HG03108 (cell line): ENCODE results near the gene PLEKHA6.

Experiments
- ATAC-seq: cut with Tn5 transposase; IDR thresholded peaks from one replicate; pipeline ENCODE4 v1.9.1; 2021; ENCODE audit warnings: moderate library complexity; ENCODE audit not compliant: unreplicated experiment

The PLEKHA6 gene

GRCh38 chr1:204194080-204194479 lies 165.6 kb downstream of the PLEKHA6 start:
- no peak for ATAC-seq

- no peak for ATAC-seq
These were observed 167.0 kb downstream of the PLEKHA6 start for GRCh38 chr1:204192589-204193352.

- no peak for ATAC-seq
These were observed 167.7 kb downstream of the PLEKHA6 start for GRCh38 chr1:204192046-204192445.

GRCh38 chr1:204191456-204191855 lies 168.3 kb downstream of the PLEKHA6 start:
- ATAC-seq: no peak

- ATAC-seq: no peak
These were observed 169.2 kb downstream of the PLEKHA6 start for GRCh38 chr1:204190212-204191211.

GRCh38 chr1:204188959-204189639 lies 170.6 kb downstream of the PLEKHA6 start:
- ATAC-seq: no peak

GRCh38 chr1:204186597-204186996 lies 173.1 kb downstream of the PLEKHA6 start:
- no peak for ATAC-seq

GRCh38 chr1:204181116-204181515 lies 178.6 kb downstream of the PLEKHA6 start:
- ATAC-seq: no peak

GRCh38 chr1:204180133-204180532 lies 179.6 kb downstream of the PLEKHA6 start:
- no peak for ATAC-seq

- no peak for ATAC-seq
These were observed 181.0 kb downstream of the PLEKHA6 start for GRCh38 chr1:204178487-204179281.

GRCh38 chr1:204177133-204177532 lies 182.6 kb downstream of the PLEKHA6 start:
- ATAC-seq: no peak

GRCh38 chr1:204176049-204176448 lies 183.7 kb downstream of the PLEKHA6 start:
- ATAC-seq: no peak

- ATAC-seq: no peak
These were observed 184.8 kb downstream of the PLEKHA6 start for GRCh38 chr1:204174958-204175357.

GRCh38 chr1:204172404-204173029 lies 187.2 kb downstream of the PLEKHA6 start:
- no peak for ATAC-seq

- ATAC-seq: no peak
These were observed 188.0 kb downstream of the PLEKHA6 start for GRCh38 chr1:204171751-204172178.

GRCh38 chr1:204170494-204171155 lies 189.1 kb downstream of the PLEKHA6 start:
- no peak for ATAC-seq

GRCh38 chr1:204169858-204170257 lies 189.9 kb downstream of the PLEKHA6 start:
- ATAC-seq: no peak
